Ascending aorta (tissue), 2 donors: ENCODE results near the gene DEFB124. TPM values are rescaled to one million over a fixed set of nuclear protein-coding genes. Genes with fewer than 3 reads are reported as not detected.
"Not testable (repeated sequence)": the region's sequence is repeated elsewhere in the genome, so short reads cannot be mapped to it uniquely, and the experiment has no call there.

Source experiments
- DNase-seq, 2 donors: peaks; one replicate each; pipeline ENCODE4 v3.0.0-alpha.2; 2019; ENCODE audit warnings: low spot score in 2 of 2
- H3K27ac ChIP-seq, 2 donors: fragments of 200-600 bp; sonication (generic); one replicate each; pipeline ENCODE4 v1.5.1; 2016 to 2017; ENCODE audit warnings: mild to moderate bottlenecking in 1 of 2
- H3K27me3 ChIP-seq: fragments of 200-600 bp; sonication (generic); one replicate; pipeline ENCODE4 v1.5.1; 2017
- H3K36me3 ChIP-seq, 2 donors: fragments of 200-600 bp; sonication (generic); one replicate each; pipeline ENCODE4 v1.5.1; 2016
- H3K4me1 ChIP-seq, 2 donors: fragments of 200-600 bp; sonication (generic); one replicate each; pipeline ENCODE4 v1.5.1; 2016 to 2017; ENCODE audit warnings: mild to moderate bottlenecking in 1 of 2
- H3K4me3 ChIP-seq, 2 donors: fragments of 200-600 bp; sonication (generic); one replicate each; pipeline ENCODE4 v1.5.1; 2016 to 2017; ENCODE audit warnings: mild to moderate bottlenecking in 1 of 2
- H3K9me3 ChIP-seq, 2 donors: fragments of 200-600 bp; sonication (generic); one replicate each; pipeline ENCODE4 v1.5.1; 2016
- intact Hi-C: fragments of 100-400 bp; cut with DNase I; formaldehyde crosslinking; loops from one replicate; pipeline ENCODE4 v1.15.1; 2023
- total RNA-seq: library from RNA; depleted of rRNA; stranded (reverse); fragments of >200 nt; gene quantifications from one replicate; pipeline ENCODE4 v1.1.0, GENCODE V29; 2016
- TF ChIP-seq, protein P1 (sequence below), 3 experiments: fragments of 200-600 bp in 2 of 3; fragments of 450-650 bp in 1 of 3; sonication (generic) in 2 of 3; IDR thresholded peaks; one replicate each; pipeline ENCODE4 v1.5.1; 2016 to 2019; ENCODE audit warnings: antibody characterized with exemption in 3 of 3, mild to moderate bottlenecking in 1 of 3, moderate library complexity in 1 of 3

The DEFB124 gene
- total RNA-seq, 1 donor from 2014 or later, result not detected

DNA sequence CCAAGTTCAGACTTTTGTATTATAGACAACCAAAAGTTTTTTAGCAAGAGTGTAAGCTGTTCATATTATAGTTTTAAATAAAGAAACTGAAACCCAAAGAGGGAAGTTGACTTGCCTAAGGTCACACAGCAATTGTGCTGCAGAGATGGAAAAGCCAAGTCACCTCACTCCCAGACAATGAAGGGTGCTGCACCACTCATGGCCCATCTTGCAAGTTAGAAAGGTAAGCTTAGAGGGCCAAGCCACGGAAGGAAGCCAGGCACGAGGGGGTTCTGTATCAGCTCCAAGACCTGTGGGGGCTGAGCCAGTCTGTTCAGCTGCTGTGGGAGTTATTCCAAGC, 860 bp downstream of the DEFB124 start:
- Histone ChIP-seq H3K4me1 (peaks cover 0 to 2% of the 10 kb centered on the region in 2 donors), H3K27me3 (no peaks in the 10 kb centered on the region), H3K27ac (peak overlapping the region in 1 of 2 donors; percentile 79), H3K36me3 (no peaks in the 10 kb centered on the region), H3K9me3 (no peaks in the 10 kb centered on the region), H3K4me3 (no peak overlapping the region)
- TF ChIP-seq, protein P1, sequence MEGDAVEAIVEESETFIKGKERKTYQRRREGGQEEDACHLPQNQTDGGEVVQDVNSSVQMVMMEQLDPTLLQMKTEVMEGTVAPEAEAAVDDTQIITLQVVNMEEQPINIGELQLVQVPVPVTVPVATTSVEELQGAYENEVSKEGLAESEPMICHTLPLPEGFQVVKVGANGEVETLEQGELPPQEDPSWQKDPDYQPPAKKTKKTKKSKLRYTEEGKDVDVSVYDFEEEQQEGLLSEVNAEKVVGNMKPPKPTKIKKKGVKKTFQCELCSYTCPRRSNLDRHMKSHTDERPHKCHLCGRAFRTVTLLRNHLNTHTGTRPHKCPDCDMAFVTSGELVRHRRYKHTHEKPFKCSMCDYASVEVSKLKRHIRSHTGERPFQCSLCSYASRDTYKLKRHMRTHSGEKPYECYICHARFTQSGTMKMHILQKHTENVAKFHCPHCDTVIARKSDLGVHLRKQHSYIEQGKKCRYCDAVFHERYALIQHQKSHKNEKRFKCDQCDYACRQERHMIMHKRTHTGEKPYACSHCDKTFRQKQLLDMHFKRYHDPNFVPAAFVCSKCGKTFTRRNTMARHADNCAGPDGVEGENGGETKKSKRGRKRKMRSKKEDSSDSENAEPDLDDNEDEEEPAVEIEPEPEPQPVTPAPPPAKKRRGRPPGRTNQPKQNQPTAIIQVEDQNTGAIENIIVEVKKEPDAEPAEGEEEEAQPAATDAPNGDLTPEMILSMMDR (IDR thresholded peaks at IDR 0.05), result no peak
- intact Hi-C loops, result no loop called here
- no peak for DNase-seq

DNA sequence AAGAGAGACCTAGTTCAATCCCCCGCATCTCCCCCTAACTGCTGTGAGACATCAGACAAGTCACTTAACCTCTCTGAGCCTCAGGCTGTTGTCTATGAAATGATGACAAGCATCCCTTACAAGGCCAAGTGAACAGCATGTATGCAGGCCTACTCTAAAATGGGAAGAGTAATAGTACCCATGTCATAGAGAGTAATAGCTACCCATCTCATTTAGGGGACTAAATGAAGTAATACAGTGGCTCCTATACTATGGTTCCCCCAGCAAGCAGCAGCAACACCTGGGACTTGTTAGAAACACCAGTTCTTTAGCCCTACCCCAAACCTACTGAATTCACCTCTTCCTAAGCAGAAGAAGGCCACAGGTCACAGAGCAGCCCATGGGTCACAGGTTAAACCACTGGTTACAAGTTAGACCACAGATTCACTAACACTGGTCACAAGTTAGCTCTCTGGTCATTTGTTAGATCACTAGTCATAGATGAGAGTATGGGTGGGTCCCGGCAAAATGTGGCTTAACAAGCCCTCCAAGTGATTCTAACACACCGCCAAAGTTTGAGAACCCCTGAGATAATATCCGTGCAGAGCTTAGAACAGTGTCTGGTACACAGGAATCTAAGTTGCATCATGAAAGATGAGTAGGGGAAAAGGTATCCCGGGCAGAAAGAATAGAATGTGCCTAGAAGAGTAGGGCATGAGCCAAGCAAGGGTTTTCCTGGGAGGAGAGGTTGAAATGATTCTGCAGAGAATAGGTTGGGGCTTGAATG, 1.4 kb downstream of the DEFB124 start:
- no peaks in the 10 kb centered on the region for H3K9me3 ChIP-seq
- intact Hi-C loops, result no loop called here
- H3K4me1 ChIP-seq, result peaks cover 0 to 2% of the 10 kb centered on the region in 2 donors
- H3K36me3 ChIP-seq, result no peaks in the 10 kb centered on the region
- no peak overlapping the region for H3K4me3 ChIP-seq
- peak in 1 of 2 donors; percentile 46 for DNase-seq
- H3K27me3 ChIP-seq, result no peaks in the 10 kb centered on the region
- TF ChIP-seq, protein P1 (IDR thresholded peaks at IDR 0.05), result no peak
- no peak overlapping the region for H3K27ac ChIP-seq

DNA sequence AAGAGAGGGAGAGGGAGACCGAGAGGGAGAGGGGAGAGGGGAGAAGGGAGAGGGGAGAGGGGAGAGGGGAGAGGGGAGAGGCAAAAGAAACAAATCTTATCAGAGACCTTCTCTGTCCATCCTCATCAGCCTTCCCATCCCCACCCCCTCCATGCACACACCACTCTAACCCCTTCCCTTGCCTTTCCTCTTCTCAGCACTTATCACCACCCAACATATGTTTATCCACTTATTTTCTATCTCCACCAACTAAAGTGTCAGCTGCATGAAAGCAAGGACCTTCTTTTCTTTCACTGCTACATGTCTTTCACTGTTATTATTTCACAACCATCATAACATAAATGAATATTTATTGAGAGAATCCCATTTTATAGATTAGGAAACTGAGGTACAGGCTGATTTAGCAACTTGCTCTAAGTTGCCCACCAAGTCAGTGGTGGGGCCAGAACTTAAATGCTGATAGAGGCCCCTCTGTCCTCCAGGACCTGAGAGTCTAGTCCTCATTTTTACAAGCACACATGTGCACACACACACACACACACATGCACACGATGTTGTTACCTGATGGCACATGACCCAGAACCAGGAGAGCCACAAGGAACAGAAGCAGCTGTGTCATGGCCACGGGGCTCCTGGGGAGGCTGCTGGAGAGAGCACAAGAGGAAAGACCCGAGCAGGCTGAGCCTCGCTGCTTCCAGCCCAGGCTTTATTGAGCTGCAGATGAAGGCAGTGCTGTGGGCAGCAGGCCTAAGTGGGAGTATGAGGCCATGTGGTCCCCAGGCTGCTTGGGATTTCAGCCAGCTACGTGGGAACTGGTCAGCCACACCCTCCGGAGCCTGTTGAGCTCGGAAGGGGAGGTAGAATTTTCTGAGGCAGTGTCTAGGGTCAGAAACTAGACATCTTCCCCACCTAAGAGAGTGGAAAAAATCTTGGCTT, 2.3 kb downstream of the DEFB124 start:
- Histone ChIP-seq H3K27me3 (no peaks in the 10 kb centered on the region), H3K9me3 (no peaks in the 10 kb centered on the region), H3K4me3 (no peak overlapping the region), H3K27ac (no peak overlapping the region), H3K36me3 (no peaks in the 10 kb centered on the region), H3K4me1 (peaks cover 0 to 2% of the 10 kb centered on the region in 2 donors)
- no peak for DNase-seq
- TF ChIP-seq, protein P1 (IDR thresholded peaks at IDR 0.05), result no peak
- intact Hi-C loops, result no loop called here

DNA sequence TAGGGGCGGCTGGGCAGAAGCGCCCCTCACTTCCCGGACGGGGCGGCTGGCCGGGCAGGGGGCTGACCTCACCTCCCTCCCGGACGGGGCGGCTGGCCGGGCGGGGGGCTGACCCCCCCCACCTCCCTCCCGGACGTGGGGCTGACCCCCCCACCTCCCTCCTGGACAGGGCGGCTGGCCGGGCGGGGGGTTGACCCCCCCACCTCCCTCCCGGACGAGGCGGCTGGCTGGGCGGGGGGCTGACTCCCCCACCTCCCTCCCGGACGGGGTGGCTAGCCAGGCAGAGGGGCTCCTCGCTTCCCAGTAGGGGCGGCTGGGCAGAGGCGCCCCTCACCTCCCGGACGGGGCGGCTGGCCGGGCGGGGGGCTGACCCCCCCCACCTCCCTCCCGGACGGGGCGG, 4.0 kb downstream of the DEFB124 start:
- peak in 1 of 2 donors; percentile 22 for DNase-seq
- H3K4me3 ChIP-seq, H3K36me3 ChIP-seq, H3K27me3 ChIP-seq, H3K9me3 ChIP-seq, H3K4me1 ChIP-seq, intact Hi-C loops, H3K27ac ChIP-seq: not testable (repeated sequence)

DNA sequence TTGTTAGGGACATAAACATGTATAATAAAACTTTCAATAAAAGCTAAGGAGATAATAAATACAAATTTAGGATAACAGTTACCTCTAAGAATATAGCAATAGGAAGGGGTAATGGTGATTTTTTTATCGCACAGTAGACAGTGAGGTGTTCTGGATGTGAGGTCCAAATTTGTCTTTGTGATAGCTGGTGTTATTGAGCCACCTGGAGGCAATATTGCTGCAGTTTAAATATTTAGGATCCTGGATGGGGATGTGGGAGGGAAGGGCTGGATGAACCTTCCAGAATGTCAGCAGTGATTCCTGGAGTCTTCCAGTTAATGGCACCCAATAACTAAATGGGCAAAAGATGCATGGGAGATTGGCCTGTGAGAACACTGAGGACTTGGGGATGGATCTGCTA, 20.6 kb downstream of the DEFB124 start:
- no peaks in the 10 kb centered on the region for H3K27me3 ChIP-seq
- TF ChIP-seq, protein P1 (IDR thresholded peaks at IDR 0.05), result no peak
- H3K9me3 ChIP-seq, result no peaks in the 10 kb centered on the region
- no peaks in the 10 kb centered on the region for H3K36me3 ChIP-seq
- H3K27ac ChIP-seq, result no peak overlapping the region
- peak in 1 of 2 donors; percentile 8 for DNase-seq
- H3K4me1 ChIP-seq, result peaks cover 0 to 8% of the 10 kb centered on the region in 2 donors
- no peak overlapping the region for H3K4me3 ChIP-seq
- intact Hi-C loops, result no loop called here

DNA sequence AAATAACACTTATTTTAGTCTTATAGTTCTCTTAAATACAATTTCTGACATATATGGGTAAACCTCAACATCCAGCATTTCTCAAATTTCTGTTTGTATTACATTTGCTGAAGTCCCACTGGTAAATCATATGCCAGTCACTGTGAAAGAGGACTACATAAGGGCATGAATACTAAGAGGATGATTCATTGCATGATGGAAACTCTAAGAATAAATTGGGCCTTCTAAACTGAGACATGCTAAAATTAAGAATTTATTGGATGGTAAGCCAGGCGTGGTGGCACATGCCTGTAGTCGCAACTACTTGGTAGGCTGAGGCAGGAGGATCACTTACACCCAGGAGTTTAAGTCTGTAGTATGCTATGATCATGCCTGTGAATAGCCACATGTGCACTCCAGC, 22.4 kb downstream of the DEFB124 start:
- no peaks in the 10 kb centered on the region for H3K36me3 ChIP-seq
- H3K27me3 ChIP-seq, result no peaks in the 10 kb centered on the region
- no peaks in the 10 kb centered on the region for H3K9me3 ChIP-seq
- TF ChIP-seq, protein P1 (IDR thresholded peaks at IDR 0.05), result no peak
- H3K4me3 ChIP-seq, result no peak overlapping the region
- H3K27ac ChIP-seq, result peak overlapping the region; percentile 58 to 67
- intact Hi-C loops, result no loop called here
- H3K4me1 ChIP-seq, result peaks cover 0 to 8% of the 10 kb centered on the region in 2 donors
- no peak for DNase-seq
